ENCODE results near the gene CCDC60.

DNA sequence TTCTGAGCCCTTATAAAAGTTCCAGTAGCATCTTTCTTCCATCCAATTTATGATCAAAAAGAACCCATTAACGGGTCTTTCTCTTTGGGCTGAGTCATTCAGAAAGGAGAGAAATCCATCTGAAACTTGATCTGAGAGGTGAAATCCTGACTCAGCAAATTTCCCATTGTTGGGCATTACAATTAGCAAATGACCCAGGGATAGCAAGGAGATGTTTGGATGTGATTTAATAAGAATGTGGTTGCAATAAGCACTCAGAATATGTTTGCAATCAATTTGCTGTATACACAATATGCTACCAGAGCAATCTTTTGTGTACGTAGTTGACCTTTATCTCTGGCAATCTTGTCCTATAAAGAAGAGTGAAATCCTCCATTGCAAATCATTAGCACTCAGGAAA is 122.7 kb downstream of the CCDC60 start:
- TF ChIP-seq, protein P1, sequence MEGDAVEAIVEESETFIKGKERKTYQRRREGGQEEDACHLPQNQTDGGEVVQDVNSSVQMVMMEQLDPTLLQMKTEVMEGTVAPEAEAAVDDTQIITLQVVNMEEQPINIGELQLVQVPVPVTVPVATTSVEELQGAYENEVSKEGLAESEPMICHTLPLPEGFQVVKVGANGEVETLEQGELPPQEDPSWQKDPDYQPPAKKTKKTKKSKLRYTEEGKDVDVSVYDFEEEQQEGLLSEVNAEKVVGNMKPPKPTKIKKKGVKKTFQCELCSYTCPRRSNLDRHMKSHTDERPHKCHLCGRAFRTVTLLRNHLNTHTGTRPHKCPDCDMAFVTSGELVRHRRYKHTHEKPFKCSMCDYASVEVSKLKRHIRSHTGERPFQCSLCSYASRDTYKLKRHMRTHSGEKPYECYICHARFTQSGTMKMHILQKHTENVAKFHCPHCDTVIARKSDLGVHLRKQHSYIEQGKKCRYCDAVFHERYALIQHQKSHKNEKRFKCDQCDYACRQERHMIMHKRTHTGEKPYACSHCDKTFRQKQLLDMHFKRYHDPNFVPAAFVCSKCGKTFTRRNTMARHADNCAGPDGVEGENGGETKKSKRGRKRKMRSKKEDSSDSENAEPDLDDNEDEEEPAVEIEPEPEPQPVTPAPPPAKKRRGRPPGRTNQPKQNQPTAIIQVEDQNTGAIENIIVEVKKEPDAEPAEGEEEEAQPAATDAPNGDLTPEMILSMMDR (IDR thresholded peaks at IDR 0.05), result no peak
- TF ChIP-seq POLR2A (IDR thresholded peaks at IDR 0.05), result no peak
- TF ChIP-seq POLR2AphosphoS5 (IDR thresholded peaks at IDR 0.05), result no peak

Data from breast epithelium (tissue), 3 donors.